ENCODE data around the gene FAM162B. TPM values are rescaled to one million over a fixed set of nuclear protein-coding genes. Genes with fewer than 3 reads are reported as not detected.
"Not testable (repeated sequence)": the region's sequence is repeated elsewhere in the genome, so short reads cannot be mapped to it uniquely, and the experiment has no call there.

Gene FAM162B
- total and polyA plus RNA-seq, 4 donors = 0.56 to 1.0 (median 0.59) TPM

DNA sequence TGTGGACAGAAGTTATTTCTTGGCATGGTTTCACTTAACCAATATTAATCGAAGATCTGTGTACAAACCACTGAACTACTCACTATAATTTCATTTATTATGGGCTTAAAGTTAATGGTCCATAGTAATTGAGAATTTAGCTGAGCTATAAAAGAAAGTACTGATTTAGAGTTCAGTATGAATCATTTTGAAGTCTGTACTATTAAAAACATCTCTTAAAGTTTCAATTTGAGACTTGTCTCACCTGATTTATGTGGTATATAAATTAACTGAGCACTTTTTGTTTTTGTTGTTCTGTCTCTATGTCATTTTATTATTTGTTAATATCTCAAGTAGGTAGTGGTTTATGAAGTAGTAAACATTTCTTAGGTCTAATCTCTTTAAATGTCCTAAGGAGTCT, 59.6 kb downstream of the FAM162B start:
- TF ChIP-seq RXRA (IDR thresholded peaks at IDR 0.05) (no peak), EGR1 (IDR thresholded peaks at IDR 0.05; ENCODE audit: low read depth in 2 of 2) (no peak), FOXA1 (IDR thresholded peaks at IDR 0.05) (no peak)
- TF ChIP-seq, protein P1, sequence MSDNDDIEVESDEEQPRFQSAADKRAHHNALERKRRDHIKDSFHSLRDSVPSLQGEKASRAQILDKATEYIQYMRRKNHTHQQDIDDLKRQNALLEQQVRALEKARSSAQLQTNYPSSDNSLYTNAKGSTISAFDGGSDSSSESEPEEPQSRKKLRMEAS (IDR thresholded peaks at IDR 0.05) = no peak
- no peak for DNase-seq (ENCODE audit: low spot score)
- WGBS = 77% methylated on average over 1 of the region's 1 CpG
- H3K4me1 ChIP-seq (ENCODE audit: control insufficient read depth in 4 of 4, insufficient read depth in 4 of 4, low read length in 3 of 4) = no peaks in the 10 kb centered on the region
- no peak overlapping the region for H3K9ac ChIP-seq (ENCODE audit: low read depth in 1 of 2, low read length in 2 of 2)
- no peaks in the 10 kb centered on the region for H3K9me3 ChIP-seq (ENCODE audit: control insufficient read depth in 4 of 4, low read length in 3 of 4)
- no peak overlapping the region for H3K27ac ChIP-seq (ENCODE audit: low read depth in 1 of 2, low read length in 2 of 2)
- peaks cover 1 to 13% (median 8%) of the 10 kb centered on the region in 4 donors for H3K36me3 ChIP-seq (ENCODE audit: control insufficient read depth in 4 of 4, insufficient read depth in 3 of 4, low read depth in 1 of 4, low read length in 3 of 4)
- no peak overlapping the region for H3K4me3 ChIP-seq (ENCODE audit: low read depth in 1 of 3, low read length in 3 of 3)
- no peaks in the 10 kb centered on the region for H3K27me3 ChIP-seq (ENCODE audit: control insufficient read depth in 4 of 4, insufficient read depth in 4 of 4, low read length in 3 of 4)

- not testable (repeated sequence) for H3K4me3 ChIP-seq (ENCODE audit: low read depth in 1 of 3, low read length in 3 of 3); H3K27me3 ChIP-seq (ENCODE audit: control insufficient read depth in 4 of 4, insufficient read depth in 4 of 4, low read length in 3 of 4); H3K9me3 ChIP-seq (ENCODE audit: control insufficient read depth in 4 of 4, low read length in 3 of 4); H3K4me1 ChIP-seq (ENCODE audit: control insufficient read depth in 4 of 4, insufficient read depth in 4 of 4, low read length in 3 of 4); H3K9ac ChIP-seq (ENCODE audit: low read depth in 1 of 2, low read length in 2 of 2); H3K27ac ChIP-seq (ENCODE audit: low read depth in 1 of 2, low read length in 2 of 2); DNase-seq (ENCODE audit: low spot score)
- H3K36me3 ChIP-seq (ENCODE audit: control insufficient read depth in 4 of 4, insufficient read depth in 3 of 4, low read depth in 1 of 4, low read length in 3 of 4) = peaks cover 1 to 12% (median 10%) of the 10 kb centered on the region in 4 donors
- 98% methylated on average over 1 of the region's 1 CpG for WGBS
Measured at GRCh38 chr6:116703888-116704287, 61.6 kb downstream of the FAM162B start.

Other genes with a start within 250 kb of the FAM162B start
- gene TRAPPC3L, start 220.0 kb downstream of the FAM162B start, total RNA-seq = under 1 TPM; 0.08 to 0.19 TPM
- gene TRAPPC3L, start 220.0 kb downstream of the FAM162B start, polyA plus RNA-seq = under 1 TPM; 0.14 to 0.21 TPM
- not detected for gene CALHM4, start 212.0 kb downstream of the FAM162B start, total RNA-seq
- gene CALHM4, start 212.0 kb downstream of the FAM162B start, polyA plus RNA-seq = not detected
- 1 to 10 TPM; 7.0 to 7.3 TPM for gene RWDD1, start 194.2 kb downstream of the FAM162B start, total RNA-seq
- gene RWDD1, start 194.2 kb downstream of the FAM162B start, polyA plus RNA-seq = 10 to 100 TPM; 14.4 to 52.7 TPM
- gene RSPH4A, start 149.2 kb downstream of the FAM162B start, total RNA-seq = under 1 TPM in 1 of 2 donors, not detected in 1; 0.50 TPM
- under 1 TPM; 0.06 to 0.10 TPM for gene RSPH4A, start 149.2 kb downstream of the FAM162B start, polyA plus RNA-seq
- gene ZUP1, start 97.0 kb downstream of the FAM162B start, total RNA-seq = 10 to 100 TPM in 1 of 2 donors, 1 to 10 TPM in 1; 6.9 to 11.0 TPM
- 1 to 10 TPM; 2.6 to 4.8 TPM for gene ZUP1, start 97.0 kb downstream of the FAM162B start, polyA plus RNA-seq
- 1 to 10 TPM; 3.3 to 3.6 TPM for gene KPNA5, start 84.5 kb downstream of the FAM162B start, total RNA-seq
- gene KPNA5, start 84.5 kb downstream of the FAM162B start, polyA plus RNA-seq = 1 to 10 TPM in 1 of 2 donors, under 1 TPM in 1; 0.63 to 1.3 TPM
- gene GPRC6A, start 63.4 kb upstream of the FAM162B start, total RNA-seq = not detected
- gene GPRC6A, start 63.4 kb upstream of the FAM162B start, polyA plus RNA-seq = not detected
- not detected for gene RFX6, start 111.5 kb upstream of the FAM162B start, total RNA-seq
- gene RFX6, start 111.5 kb upstream of the FAM162B start, polyA plus RNA-seq = not detected

Measured in liver (tissue), 9 donors.